G401 (cell line): Measurements from ENCODE around the gene KLLN. TPM values are rescaled to one million over a fixed set of nuclear protein-coding genes. Genes with fewer than 3 reads are reported as not detected.
"Not testable (repeated sequence)": the region's sequence is repeated elsewhere in the genome, so short reads cannot be mapped to it uniquely, and the experiment has no call there.

Experiments
- DNase-seq: peaks from one replicate; pipeline ENCODE4 v3.0.0-alpha.2; 2015; ENCODE audit warnings: low spot score
- in situ Hi-C: cut with HindIII; loops from 2 replicates; pipeline ENCODE4 v1.10.0; 2016; ENCODE audit warnings: low sequenced_read_pairs, mixed read lengths
- total RNA-seq: library from RNA; depleted of rRNA; stranded (reverse); fragments of >200 nt; shearing (Covaris generic); gene quantifications from 2 replicates; pipeline ENCODE4 v1.2.3, GENCODE V29; 2014

KLLN gene
- total RNA-seq, 1 experiment from 2014 or later: 0.75 TPM

DNA sequence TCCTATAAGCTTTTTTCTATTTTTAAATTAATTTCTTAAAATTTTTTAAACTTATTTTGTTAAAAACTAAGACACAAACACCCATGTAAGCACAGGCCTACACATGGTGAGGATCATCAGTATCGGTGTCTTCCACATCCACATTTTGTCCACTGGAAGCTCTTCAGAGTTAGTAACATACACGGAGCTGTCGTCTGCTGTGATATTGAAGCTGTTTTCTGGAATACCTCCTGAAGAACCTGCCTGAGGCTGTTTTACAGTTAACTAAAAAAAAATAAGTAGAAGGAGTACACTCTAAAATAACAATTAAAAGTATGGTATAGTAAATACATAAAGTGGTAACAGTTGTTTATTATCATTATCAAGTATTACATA, 17.7 kb downstream of the KLLN start:
- no peak for DNase-seq
- in situ Hi-C loops: no loop called here

GRCh38 chr10:87844837-87845623, 18.3 kb downstream of the KLLN start:
- in situ Hi-C loops: no loop called here
- DNase-seq: no peak

GRCh38 chr10:87843714-87844113, 19.6 kb downstream of the KLLN start:
- no peak for DNase-seq
- in situ Hi-C loops: no loop called here

DNA sequence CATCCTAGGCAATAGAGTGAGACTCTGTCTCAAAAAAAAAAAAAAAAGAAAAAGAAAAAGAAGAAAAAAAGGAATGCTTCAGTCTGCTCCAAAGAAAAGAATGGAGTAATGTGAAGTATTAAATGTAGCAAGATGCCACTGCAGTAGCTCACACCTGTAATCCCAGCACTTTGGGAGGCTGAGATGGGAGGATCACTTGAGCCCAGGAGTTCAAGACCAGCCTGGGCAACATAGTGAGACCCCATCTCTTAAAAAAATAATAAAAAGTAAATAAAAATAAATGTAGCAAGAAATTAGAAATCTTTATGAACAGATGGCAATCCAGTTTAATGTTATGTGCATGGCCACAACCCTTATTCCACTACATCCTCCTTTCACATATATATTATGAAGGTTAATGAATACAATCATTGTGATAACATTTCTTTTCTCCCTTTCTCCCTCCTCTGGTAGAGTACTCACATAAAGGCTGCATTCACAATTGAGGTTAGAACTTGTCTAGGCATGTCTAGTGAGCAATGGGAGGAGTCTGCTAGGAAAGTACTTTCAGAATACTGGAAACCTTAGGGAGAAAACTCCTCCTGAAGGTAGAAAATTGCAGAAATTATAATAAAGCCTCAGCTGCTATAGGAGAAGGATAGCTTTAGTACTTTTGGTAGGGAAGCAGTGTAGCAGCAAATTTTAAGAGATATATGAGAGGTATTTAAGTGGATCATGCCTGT, 20.4 kb downstream of the KLLN start:
- in situ Hi-C loops: no loop called here
- DNase-seq: no peak

- DNase-seq: no peak
- in situ Hi-C loops: no loop called here
These were observed 21.1 kb downstream of the KLLN start for GRCh38 chr10:87842220-87842641.

DNA sequence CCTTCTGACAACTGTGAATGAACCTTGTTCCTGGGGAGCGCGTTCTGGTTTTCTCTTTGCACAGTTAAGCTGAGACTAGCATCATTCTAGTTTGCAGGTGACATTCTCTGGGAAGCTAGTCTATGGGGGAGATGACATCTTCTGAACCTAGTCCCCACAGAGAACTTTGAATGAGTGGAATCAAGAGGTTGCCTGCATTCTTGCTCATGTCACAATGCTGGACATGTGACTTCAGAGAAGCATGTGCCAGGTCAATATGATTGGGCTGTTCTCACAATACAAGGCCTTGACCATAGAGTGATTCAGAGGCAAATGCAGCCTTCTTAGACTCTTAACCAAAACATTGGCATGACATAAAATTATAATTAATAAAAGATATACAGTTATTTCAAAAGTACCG, 22.1 kb downstream of the KLLN start:
- no peak for DNase-seq

GRCh38 chr10:87838650-87839049, 24.7 kb downstream of the KLLN start:
- no peak for DNase-seq
- in situ Hi-C loops: no loop called here

More for the DNA sequence above, 22.1 kb downstream of the KLLN start:
- in situ Hi-C loops: no loop called here

- in situ Hi-C loops: no loop called here
- no peak for DNase-seq
These were observed 25.9 kb downstream of the KLLN start for GRCh38 chr10:87837445-87837844.

GRCh38 chr10:87836098-87836497, 27.2 kb downstream of the KLLN start:
- in situ Hi-C loops: no loop called here
- no peak for DNase-seq

DNA sequence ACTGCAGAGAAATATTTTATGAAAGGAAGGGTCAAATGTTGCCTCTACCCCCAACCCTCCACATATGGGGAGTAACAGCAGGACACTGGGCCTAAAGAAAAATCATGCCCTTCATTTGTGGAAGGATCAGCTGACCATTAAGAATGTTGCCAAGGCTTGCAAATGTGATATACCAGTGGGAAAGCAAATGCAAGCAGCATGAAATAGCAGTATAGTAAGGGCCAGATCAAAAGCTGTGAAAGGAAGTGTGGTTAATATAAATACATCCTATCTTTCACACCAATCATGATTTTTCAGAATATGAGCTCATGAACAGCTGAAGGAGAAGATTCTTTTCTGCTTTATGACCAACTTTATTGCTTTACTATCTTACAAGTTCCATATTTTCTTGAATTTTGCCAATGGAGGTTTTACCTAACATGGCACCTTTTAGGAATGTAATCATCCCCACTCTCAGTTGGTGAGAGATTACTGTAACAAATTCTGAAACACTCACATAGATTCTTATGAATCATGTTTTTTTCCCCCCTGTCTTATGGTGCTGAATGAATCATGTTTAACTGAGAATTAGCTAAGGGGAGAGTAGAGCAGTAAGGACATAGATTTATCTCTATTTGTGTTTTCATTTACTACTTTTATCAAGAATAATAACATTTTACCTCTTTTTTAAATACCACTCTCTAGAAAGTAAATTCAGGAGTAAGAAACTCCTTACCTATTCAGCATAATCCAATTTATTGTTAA, 33.2 kb downstream of the KLLN start:
- no peak for DNase-seq
- in situ Hi-C loops: no loop called here

DNA sequence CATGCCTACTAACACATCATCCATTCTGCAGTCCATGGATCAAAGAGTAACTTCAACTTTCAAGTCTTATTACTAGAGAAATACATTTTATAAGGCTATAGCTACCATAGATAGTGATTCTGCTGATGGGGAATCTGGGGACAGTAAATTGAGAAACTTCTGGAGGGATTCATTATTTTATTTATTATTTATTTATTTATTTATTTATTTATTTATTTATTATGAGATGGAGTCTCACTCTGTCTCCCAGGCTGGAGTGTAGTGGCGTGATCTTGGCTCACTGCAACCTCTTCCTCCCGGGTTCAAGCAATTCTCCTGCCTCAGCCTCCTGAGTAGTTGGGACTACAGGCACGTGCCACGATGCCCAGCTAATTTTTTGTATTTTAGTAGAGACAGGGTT, 34.3 kb downstream of the KLLN start:
- DNase-seq, in situ Hi-C loops: not testable (repeated sequence)

DNA sequence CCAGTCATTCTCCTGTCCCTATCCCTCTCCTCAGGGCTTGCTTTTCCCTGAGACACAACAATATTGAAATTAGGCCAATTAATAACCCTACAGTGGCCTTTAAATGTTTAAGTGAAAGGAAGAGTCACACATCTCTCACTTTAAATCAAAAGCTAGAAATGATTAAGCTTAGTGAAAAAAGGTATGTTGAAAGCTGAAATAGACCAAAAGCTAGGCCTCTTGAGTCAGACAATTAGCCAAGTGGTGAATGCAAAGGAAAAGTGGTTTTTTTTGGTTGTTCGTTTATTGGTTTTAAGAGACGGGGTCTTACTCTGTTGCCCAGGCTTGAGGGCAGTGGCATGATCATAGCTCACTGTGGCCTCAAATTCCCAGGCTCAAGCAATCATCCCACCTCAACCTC, 35.7 kb downstream of the KLLN start:
- DNase-seq: no peak
- in situ Hi-C loops: no loop called here

GRCh38 chr10:87826653-87827052, 36.7 kb downstream of the KLLN start:
- in situ Hi-C loops: no loop called here
- no peak for DNase-seq

DNA sequence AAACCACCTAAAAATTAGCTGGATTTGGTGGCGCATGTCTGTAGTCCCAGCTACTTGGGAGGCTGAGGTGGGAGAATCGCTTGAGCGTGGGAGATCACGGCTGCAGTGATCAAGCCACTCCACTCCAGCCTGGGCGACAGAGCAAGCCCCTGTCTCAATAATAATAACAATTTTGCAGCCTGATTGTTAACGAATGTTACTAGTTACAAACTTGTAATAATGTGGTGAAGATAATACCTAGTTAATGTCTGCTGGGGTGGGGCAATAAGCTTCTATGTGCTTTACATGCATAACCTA, 44.1 kb downstream of the KLLN start:
- DNase-seq: no peak
- in situ Hi-C loops: no loop called here

DNA sequence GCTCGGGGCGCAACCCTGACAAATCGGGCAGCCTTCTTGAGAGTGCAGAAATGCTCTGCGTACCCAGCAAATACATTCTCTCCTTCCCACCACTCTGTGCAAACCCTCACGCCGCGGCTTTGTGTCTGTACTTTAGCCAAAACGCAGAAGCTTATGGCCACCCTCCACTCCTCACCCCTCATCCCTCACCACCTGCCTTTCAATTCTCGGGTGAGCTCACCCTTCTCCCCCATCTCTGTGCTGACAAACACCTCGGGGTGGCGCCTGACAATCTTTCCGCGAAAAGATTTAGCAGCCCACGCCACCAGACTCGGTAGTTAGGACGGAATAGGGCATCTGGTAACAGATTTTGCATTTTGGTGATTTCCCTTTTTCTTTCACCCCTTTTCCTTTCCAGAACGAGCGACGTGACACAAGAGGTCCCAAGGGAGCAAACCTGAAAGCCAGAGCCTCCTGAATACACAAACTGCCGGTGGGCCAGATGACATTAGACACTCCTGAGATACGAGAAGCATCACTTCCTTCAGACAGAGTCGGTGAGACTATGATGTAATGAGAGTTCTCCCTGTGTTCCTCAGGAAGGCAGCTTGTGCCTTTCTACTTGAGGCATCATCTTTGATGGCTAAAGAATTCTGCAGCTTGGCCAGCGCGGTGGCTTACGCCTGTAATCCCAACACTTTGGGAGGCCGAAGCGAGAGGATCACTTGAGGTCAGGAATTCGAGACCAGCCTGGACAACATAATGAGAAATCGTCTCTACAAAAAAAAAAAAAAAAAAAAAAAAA, 44.6 kb downstream of the KLLN start:
- DNase-seq: peak; percentile 76
- in situ Hi-C loops: no loop called here

- in situ Hi-C loops: no loop called here
- DNase-seq: peak; percentile 88
These were observed 45.5 kb downstream of the KLLN start, which contains the start of gene ATAD1 for GRCh38 chr10:87817609-87818504. ATAD1 (minus strand) TSS chr10:87818226; CDS start chr10:87814599, 3,627 bp downstream.

DNA sequence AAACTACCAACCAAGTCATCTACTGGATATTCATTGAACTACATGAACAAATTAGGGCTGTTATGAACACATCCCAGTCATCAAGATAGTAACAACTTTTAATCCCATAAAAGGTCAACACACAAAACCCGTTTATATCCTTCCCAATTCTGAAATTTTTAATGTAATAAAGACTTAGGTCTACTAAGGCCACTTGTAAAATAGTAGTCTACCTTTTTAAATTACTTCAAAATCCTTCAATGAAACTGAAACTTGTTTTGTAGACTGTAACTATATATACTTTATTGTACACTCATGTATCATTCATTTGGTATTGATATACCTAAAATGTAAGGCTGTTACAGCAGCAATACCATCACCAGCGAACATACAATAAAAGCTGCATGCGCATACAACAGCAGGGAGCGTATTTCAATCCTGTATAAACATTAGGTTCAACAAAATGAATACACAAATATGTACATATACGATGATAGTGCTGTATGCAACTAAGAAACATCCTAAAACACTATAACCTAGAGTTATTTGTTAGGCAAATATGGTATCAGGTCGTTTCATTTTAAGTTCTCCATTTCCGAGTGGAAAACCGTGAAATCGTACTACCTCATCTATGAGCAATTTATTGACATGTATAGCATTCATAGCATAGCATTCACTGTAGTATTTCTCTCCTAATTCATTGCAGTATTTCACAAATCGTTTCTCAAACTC, 46.3 kb downstream of the KLLN start:
- in situ Hi-C loops: no loop called here
- DNase-seq: no peak
